Activated T-cell treated with anti-CD3 and anti-CD28 coated beads for 48 hours (primary cell): ENCODE data around the gene FCN1.

ENCODE experiments used
- DNase-seq: peaks from one replicate; pipeline ENCODE4 v3.0.0-alpha.2; 2020; ENCODE audit warnings: low read depth

The FCN1 gene

DNA sequence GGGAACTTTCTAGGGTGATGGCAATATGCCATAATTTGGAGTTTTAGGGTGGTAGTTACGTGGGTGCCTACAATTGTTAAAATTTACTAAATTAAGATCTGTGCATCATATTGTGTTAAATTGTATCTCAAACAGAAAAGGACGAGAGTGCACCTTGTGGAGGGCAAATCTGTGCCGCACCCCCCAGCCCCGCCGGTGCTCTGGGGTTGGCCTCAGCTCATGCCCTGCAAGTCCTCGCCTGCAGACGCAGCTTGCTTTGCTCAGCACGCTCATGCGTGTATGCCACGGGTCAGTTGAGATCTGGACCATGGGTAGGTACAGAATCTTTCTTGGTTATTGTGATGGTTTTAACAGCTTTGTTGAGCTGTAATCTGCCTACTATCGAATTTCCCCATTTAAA lies 33.7 kb upstream of the FCN1 start:
- DNase-seq = no peak

DNA sequence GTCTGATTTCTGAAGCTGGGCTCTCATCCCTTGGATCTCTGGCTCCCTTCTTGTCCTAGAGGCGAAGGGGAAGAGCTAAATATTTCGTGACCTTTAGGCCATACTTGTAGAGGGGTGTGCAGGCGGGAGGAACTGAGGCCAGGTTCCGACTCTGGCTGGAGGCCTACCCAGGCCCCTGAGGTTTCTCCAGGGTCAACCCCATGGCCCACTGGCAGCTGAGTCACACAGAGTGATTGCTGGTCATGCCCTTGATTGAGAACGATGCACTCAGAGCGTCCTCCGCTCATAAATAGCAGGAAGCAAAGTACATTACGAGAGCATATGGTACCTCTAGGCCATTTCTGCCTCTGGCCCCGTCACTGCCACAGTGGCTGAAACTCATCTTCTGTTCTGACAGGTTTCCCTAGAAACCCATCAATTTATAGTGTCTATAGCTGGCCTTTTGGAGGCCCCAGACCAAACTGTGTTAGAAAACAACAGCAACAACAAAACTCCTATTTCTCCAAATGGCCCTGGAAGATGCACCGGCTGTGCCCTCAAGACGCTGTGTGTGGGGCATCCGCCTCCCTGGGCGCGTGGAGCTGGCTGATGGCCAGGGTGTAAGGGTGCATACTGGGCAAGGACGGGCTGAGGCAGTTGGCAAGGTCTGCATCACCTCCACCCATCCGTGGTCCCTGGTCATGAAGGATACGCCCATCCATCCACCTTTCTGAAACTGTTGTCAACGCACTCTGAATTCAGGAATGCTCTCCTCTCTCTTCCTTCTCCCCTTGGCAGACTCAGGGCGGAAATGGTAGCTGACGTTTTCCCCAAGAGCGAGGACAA lies 32.9 kb upstream of the FCN1 start:
- no peak for DNase-seq

- no peak for DNase-seq
Observed at GRCh38 chr9:134949681-134950385, 32.1 kb upstream of the FCN1 start.

DNA sequence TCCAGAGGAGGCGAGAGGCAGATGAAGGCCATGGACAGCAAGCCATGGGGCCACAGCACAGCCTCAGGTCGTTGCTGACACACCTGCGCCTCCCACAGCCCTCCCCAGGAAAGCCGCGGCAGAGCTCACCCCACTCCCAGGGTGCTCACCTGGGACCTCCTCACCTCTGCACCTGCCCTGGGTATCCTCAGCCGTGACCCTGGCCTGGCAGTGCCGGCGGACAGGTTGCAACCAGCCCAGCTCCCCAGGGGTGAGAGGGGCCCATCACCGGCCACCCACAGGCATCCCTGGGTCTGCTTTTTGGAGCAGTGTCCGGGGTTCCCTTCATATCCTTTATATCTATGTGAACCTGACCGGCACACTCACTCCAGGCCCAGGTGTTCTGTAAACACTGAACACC lies 30.4 kb upstream of the FCN1 start:
- no peak for DNase-seq

- DNase-seq = no peak
Observed at GRCh38 chr9:134947265-134947955, 29.7 kb upstream of the FCN1 start.

- no peak for DNase-seq
Observed at GRCh38 chr9:134946663-134947062, 29.0 kb upstream of the FCN1 start.

- DNase-seq = no peak
Observed at GRCh38 chr9:134945509-134946275, 28.0 kb upstream of the FCN1 start.

DNA sequence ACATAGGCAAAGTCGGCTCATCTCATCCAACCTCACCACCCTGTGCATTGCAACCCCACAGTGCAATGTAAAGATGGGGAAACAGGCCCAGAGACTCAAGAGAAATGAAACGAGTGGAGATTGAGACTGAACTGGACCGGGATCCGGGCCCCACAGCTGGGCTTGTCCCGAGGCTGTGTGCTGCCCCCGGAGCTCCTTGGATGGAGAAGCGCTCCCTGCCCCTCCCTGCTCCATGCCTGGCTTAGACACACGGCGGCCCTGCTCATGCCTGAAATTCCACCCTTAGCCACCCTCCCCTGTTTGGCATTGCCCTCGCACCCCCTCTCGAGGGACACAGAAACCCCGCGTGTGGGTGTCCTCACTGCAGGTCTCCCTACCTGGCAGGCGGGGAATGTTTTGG lies 27.2 kb upstream of the FCN1 start:
- no peak for DNase-seq

- DNase-seq = no peak
Observed at GRCh38 chr9:134944351-134944802, 26.7 kb upstream of the FCN1 start.

DNA sequence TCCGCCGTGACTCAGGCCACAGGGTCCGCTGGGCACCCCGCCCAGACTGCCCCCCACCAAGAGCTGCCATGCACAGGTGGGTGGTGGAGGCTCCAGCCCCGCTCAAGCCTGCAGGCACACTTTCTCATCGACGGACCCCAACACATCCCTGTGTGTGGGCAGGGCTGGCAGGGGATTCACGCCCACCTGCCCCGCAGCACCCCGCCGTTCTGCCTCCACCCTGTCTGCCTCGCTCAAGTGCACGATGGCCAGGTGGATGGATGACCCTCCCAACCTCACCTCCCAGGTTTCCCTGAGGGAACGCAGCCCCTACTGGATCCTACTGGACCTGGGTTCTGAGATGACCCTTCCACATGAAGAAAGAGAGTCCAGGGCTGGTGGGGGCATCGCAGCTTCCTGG lies 26.1 kb upstream of the FCN1 start:
- DNase-seq = no peak

DNA sequence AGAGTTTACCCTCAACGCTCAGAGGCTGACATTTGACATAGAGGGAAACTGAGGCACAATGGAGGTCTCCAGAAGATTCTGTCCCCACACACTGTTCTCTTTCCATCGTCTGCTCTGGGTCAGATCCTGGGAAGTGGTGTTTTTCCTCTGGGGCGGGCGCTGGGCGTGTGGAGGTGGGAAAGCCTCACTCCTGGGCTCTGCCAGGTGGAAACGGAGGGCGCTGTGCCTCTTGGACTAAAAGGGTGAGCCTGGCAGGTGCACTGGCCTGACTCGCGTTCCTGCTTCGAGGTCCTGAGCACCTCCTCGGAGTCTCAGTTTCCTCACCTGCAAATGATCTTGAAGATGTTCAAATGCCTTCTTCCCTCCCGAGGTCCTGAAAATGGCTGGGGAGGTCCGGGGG lies 25.7 kb upstream of the FCN1 start:
- DNase-seq = no peak

DNA sequence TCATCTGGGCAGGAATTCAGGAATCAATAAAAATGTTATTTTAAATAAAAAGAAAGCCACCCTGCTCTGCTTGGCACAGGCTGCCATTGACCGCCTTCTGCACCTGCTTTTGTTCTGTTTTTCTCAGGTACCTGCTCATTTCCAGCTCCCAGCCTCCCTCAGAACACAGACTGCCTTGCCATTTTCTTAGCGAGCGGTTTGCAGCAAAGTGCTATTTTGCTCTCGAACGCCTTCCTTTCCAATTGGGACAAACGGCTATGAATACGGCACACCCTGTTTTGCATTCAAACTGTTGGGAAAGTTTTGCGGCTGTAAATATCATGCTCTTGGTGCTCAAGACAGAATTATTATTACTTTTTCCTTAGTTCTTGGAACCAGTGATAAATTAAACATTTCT lies 25.1 kb upstream of the FCN1 start:
- DNase-seq = no peak

GRCh38 chr9:134942011-134942787 lies 24.5 kb upstream of the FCN1 start:
- no peak for DNase-seq

DNA sequence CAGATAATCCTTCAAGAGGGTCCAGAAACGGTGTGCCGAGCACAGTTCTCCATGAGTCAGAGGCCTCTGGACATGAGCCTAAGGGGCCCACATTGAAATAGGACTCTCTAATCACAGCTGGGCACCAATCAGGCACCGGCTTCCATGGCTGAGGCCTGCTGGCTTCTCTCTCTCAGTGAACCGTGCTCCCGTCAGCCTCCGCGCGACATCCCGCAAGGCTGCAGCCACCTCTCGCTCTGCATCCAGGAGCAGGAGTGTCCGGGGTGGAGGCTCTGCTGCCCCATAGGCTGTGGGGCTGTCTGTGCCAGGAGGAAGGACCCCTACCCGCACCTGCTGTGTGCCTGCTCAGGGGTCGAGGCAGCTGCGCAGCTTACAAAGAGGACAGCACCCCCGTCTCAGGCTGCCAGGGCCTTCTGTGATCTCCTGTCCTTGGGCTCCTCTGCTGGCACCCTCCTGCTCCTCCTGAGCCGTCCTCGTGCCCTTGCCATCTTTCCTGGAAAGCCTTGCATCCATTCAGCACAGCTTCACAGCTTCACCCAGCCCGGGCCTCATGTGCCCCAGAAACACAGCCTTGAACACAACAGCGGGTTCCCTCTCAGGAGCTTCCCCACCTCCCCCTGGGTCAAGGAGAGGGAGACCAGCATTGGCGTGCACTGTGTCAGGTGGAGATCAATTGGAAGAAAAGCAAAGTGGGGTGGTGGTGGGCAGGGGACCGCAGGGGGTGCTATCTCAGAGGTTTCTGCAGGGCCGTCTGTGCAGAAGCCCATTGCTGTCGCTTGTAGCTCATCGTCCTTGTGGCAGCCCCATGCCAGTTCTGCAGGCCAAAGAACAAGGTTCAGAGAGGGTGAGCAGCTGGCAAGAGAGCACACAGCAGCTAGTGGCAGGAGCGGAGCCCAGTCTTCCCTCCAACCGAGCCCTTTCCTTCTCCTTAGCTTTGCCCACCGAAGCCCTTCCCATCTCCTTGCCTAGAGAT lies 22.8 kb upstream of the FCN1 start:
- no peak for DNase-seq

DNA sequence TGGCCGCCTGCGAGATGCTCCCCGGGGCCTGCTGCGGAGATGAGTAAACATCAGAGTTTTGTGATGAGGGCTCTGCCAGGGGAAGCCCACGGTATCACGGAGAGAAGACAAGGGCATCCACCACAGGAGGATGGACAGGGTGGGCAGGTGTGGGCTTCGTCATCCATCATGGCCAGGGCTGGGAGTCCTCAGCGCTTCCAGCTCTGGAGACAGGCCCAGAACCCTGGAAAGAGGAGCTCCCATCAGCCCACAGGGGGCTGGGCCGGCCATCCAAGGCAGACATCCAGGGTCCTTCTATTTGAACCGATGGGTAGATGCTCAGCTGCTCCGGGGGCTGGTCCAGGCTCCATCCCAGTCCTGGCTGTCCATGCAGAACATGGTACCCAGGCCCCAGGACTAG lies 22.1 kb upstream of the FCN1 start:
- no peak for DNase-seq

DNA sequence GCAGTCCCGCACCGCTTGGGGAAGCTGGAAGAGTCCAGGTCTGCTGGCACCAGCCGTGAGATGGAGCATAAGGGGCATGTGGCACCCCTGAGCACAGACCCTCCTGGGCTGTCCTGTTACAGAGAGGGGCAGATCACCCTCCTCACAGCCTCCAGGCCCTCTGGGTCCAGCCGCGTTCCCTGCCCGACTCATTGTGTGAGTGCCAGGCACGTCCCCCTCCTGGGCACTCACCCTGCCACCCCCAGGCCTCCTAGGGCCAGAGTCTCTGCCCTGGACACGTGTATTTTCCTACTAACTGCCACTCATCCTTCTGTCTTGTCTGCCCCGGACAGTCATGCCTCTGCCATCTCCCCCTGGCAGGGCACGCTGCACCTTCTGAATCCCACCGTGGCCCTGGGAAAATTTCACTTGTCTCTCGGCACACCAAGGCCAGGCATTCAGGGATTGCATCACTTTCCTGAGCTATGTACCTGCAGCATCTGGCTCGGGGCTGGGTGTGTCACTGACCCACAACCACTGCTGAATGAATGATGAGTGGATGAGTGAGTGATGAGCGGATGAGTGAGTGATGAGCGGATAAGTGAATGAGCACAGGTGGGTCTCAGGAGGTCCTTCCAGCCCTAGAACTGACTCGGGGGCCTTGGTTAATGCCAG lies 21.5 kb upstream of the FCN1 start:
- no peak for DNase-seq

DNA sequence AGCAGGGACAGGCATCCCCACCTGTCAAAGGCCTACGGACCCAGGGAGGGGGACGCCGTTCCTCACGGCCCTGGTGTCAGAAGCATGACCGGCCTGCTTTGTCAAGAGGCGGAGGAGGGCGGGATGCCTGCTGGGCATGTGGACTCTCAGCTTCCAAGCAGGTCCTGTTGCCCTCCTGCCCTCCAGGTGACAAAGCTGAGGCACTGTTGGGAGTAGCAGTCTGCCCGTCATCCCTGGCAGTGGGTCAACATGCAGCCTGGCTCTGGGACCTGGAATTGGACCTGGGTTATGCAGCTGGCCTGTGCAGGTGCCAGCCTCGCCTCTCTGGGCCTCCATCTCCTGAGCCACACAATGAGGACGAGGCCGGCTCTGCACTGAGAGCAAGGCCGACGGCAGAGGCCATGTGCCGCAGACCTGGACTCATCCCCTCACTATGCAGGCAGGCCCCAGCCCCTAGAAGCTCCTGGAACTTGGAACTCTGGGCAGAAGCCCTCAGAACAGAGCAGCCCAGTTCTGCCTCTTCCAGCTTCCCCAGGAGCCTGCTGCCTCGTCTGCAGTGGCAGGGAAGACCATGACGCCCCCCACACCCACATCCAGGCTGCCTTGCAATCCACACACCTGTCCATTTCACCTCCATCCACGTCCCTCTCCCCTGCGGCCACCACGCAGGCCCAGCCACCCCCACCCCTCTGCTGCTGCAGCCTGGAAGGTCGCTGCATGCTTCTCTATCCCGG lies 20.8 kb upstream of the FCN1 start:
- no peak for DNase-seq

DNA sequence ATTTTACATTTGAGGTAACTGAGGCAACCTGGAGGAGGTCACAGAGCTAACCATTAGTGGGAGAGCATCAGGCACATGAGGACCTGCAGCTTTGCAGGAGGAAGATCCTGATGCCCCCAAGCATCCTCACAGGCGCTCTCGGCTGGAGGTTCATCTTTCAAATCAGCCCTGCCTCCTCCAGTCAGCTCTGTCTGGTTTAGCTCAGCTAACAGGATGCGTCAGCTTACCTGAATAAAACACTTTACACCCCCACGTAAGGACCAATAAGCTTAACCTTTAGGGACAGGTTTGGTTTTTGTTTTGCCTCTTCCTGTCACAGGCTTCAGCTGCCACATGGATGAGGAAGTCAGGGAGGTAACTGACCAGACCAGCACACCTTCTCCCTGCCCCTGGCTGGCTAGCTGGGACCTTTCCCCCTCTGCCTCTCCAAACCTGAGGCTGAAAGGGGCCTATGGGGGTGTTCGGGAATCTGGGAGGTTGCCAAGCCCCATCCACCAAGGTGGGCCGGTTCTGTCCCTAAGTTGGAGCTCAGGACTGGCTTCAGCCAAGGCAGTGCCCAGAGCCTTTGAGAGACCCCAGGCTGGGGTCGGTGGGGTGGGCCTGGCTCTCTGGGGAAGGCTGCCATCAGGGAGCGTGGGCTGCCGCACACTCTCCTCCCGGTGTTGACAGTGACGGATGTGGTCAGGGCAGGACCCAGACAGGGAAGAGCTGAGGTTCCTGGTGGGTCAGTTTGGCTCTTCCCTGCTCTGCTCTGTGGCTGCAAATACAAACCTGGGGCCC lies 20.0 kb upstream of the FCN1 start:
- DNase-seq = no peak
